OCI-LY3 (cell line): ENCODE data around the gene CAPZA2.
"Not testable (repeated sequence)": the region's sequence is repeated elsewhere in the genome, so short reads cannot be mapped to it uniquely, and the experiment has no call there.

Source experiments
- H2AFZ ChIP-seq: fragments of 200-600, 300-600 bp; shearing (Covaris generic); 2 replicates; pipeline ENCODE4 v1.6.0; 2014; ENCODE audit warnings: antibody characterized with exemption, low read depth, low read length
- H3K27ac ChIP-seq: fragments of 200-600, 300-600 bp; sonication (generic); 2 replicates; pipeline ENCODE4 v1.5.1; 2014; ENCODE audit warnings: mild to moderate bottlenecking, low read length, moderate library complexity, mixed read lengths
- H3K27me3 ChIP-seq: fragments of 200-600, 300-600 bp; sonication (generic); 2 replicates; pipeline ENCODE4 v1.6.1; 2014; ENCODE audit warnings: low read depth, low read length, mixed read lengths
- H3K36me3 ChIP-seq: fragments of 200-600, 300-600 bp; sonication (generic); replicated peaks from 2 replicates; pipeline ENCODE3; 2014; ENCODE audit warnings: low read depth, low read length, mixed read lengths
- H3K4me1 ChIP-seq: fragments of 300-600, 200-600 bp; sonication (generic); 2 replicates; pipeline ENCODE4 v1.6.1; 2014; ENCODE audit warnings: low read length, mixed read lengths
- H3K4me2 ChIP-seq: fragments of 200-600, 300-600 bp; sonication (generic); 2 replicates; pipeline ENCODE4 v1.6.1; 2014; ENCODE audit warnings: low read length, mixed read lengths
- H3K4me3 ChIP-seq: fragments of 300-600, 200-600 bp; sonication (generic); 2 replicates; pipeline ENCODE4 v1.5.1; 2014; ENCODE audit warnings: antibody characterized with exemption, mild to moderate bottlenecking, low read length, moderate library complexity
- H3K79me2 ChIP-seq: fragments of 300-600, 200-600 bp; shearing (Covaris generic); 2 replicates; pipeline ENCODE4 v1.6.1; 2014; ENCODE audit warnings: mild to moderate bottlenecking, low read length, mixed read lengths
- H3K9ac ChIP-seq: fragments of 300-600, 200-600 bp; shearing (Covaris generic); 2 replicates; pipeline ENCODE4 v1.6.0; 2014; ENCODE audit warnings: mild to moderate bottlenecking, low read length, moderate library complexity
- H3K9me3 ChIP-seq: fragments of 200-600, 300-600 bp; shearing (Covaris generic); 2 replicates; pipeline ENCODE4 v1.6.1; 2014; ENCODE audit warnings: low read length, mixed read lengths; ENCODE audit not compliant: insufficient read depth
- H4K20me1 ChIP-seq: fragments of 200-600, 300-600 bp; sonication (generic); 2 replicates; pipeline ENCODE4 v1.6.1; 2016; ENCODE audit warnings: low read length, mixed read lengths; ENCODE audit not compliant: insufficient read depth
- CTCF ChIP-seq: fragments of 200-600, 300-600 bp; sonication (generic); IDR thresholded peaks from 2 replicates; pipeline ENCODE4 v1.5.1; 2014; ENCODE audit warnings: antibody characterized with exemption, low read length, low read depth
- EZH2phosphoT487 ChIP-seq: fragments of 200-600 bp; shearing (Covaris generic); IDR thresholded peaks from 2 replicates; pipeline ENCODE4 v1.6.1; 2018; ENCODE audit warnings: antibody characterized with exemption, mixed run types, low read depth

CAPZA2 gene

GRCh38 chr7:116929914-116930913 lies 67.8 kb downstream of the CAPZA2 start:
- peak overlapping the region; percentile 66 for H3K4me3 ChIP-seq
- no peaks in the 10 kb centered on the region for H4K20me1 ChIP-seq
- H3K4me2 ChIP-seq = peak overlapping the region; percentile 65
- H2AFZ ChIP-seq = 0 out of 2 replicates have a peak overlapping the region, but pooled peaks have one; percentile 17
- H3K9ac ChIP-seq = peak overlapping the region; percentile 11
- H3K79me2 ChIP-seq = no peaks in the 10 kb centered on the region
- peaks cover 22% of the 10 kb centered on the region for H3K4me1 ChIP-seq
- no peak overlapping the region for H3K27ac ChIP-seq
- H3K9me3 ChIP-seq = no peaks in the 10 kb centered on the region
- TF ChIP-seq CTCF (peak; percentile 95), EZH2phosphoT487 (no peak)
- no peaks in the 10 kb centered on the region for H3K36me3 ChIP-seq
- H3K27me3 ChIP-seq = peaks cover 15% of the 10 kb centered on the region

- H3K4me3 ChIP-seq = no peak overlapping the region
- H3K79me2 ChIP-seq = no peaks in the 10 kb centered on the region
- H3K9me3 ChIP-seq = no peaks in the 10 kb centered on the region
- H3K4me2 ChIP-seq = no peak overlapping the region
- no peaks in the 10 kb centered on the region for H4K20me1 ChIP-seq
- no peak overlapping the region for H3K9ac ChIP-seq
- H3K27ac ChIP-seq = no peak overlapping the region
- H3K4me1 ChIP-seq = peaks cover 22% of the 10 kb centered on the region
- no peak overlapping the region for H2AFZ ChIP-seq
- H3K27me3 ChIP-seq = peaks cover 36% of the 10 kb centered on the region
- no peaks in the 10 kb centered on the region for H3K36me3 ChIP-seq
- TF ChIP-seq EZH2phosphoT487 (no peak), CTCF (no peak)
Measured at GRCh38 chr7:116932566-116932965, 70.2 kb downstream of the CAPZA2 start.

- Histone ChIP-seq H3K36me3 (no peaks in the 10 kb centered on the region), H3K4me3 (no peak overlapping the region), H3K79me2 (no peaks in the 10 kb centered on the region), H3K27me3 (peaks cover 32% of the 10 kb centered on the region), H3K27ac (no peak overlapping the region), H3K9me3 (no peaks in the 10 kb centered on the region), H3K9ac (no peak overlapping the region), H3K4me1 (peaks cover 23% of the 10 kb centered on the region), H2AFZ (no peak overlapping the region), H3K4me2 (no peak overlapping the region), H4K20me1 (no peaks in the 10 kb centered on the region)
- TF ChIP-seq EZH2phosphoT487 (no peak), CTCF (no peak)
Measured at GRCh38 chr7:116933465-116933864, 71.1 kb downstream of the CAPZA2 start.

- TF ChIP-seq CTCF (no peak), EZH2phosphoT487 (no peak)
- Histone ChIP-seq H4K20me1 (no peaks in the 10 kb centered on the region), H3K27ac (no peak overlapping the region), H2AFZ (no peak overlapping the region), H3K79me2 (no peaks in the 10 kb centered on the region), H3K9ac (no peak overlapping the region), H3K4me1 (peaks cover 20% of the 10 kb centered on the region), H3K4me3 (no peak overlapping the region), H3K9me3 (no peaks in the 10 kb centered on the region), H3K4me2 (no peak overlapping the region), H3K36me3 (no peaks in the 10 kb centered on the region), H3K27me3 (peaks cover 22% of the 10 kb centered on the region)
Measured at GRCh38 chr7:116934580-116934979, 72.2 kb downstream of the CAPZA2 start.

GRCh38 chr7:116936844-116937243 lies 74.5 kb downstream of the CAPZA2 start:
- not testable (repeated sequence) for H3K4me1 ChIP-seq, H3K9me3 ChIP-seq, H3K79me2 ChIP-seq, H3K4me3 ChIP-seq, H4K20me1 ChIP-seq, H3K4me2 ChIP-seq, H3K36me3 ChIP-seq, H3K27ac ChIP-seq, H3K9ac ChIP-seq, H2AFZ ChIP-seq
- peaks cover 27% of the 10 kb centered on the region for H3K27me3 ChIP-seq
